GM12873 (cell line): ENCODE measurements around the gene DIS3L.

ENCODE experiments used
- TF ChIP-seq, protein P1 (sequence below): IDR thresholded peaks from 2 replicates; pipeline ENCODE4 v1.5.1; 2012; ENCODE audit warnings: low read depth, mild to moderate bottlenecking, moderate library complexity, low read length, control low read depth; ENCODE audit not compliant: insufficient read depth; ENCODE audit errors: missing control alignments

DIS3L gene

DNA sequence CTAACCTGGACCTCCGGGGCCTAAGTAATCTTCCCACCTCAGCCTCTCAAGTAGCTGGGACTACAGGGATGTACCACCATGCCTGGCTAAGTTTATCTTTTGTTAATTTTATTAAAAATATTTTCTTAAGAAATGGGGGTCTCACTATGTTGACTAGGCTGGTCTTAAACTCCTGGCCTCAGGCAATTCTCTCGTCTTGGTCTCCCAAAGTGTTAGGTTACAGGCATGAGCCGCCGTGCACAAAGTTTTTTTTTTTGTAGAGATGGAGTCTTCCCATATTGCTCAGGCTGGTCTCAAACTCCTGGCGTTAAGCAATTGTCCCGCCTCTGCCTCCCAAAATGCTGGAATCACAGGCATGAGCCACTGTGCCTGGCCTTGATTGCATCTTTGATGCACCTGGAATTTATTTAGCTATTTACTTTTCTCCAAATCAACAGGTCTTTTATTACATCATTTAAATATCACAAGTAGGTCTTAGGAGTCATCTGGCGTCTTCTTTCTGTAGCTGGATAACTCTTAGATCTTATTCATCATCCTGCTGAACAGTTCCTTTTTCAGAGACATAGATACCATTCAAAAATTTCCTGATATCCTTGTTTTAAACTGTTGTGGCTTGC lies 85.6 kb downstream of the DIS3L start:
- TF ChIP-seq, protein P1, sequence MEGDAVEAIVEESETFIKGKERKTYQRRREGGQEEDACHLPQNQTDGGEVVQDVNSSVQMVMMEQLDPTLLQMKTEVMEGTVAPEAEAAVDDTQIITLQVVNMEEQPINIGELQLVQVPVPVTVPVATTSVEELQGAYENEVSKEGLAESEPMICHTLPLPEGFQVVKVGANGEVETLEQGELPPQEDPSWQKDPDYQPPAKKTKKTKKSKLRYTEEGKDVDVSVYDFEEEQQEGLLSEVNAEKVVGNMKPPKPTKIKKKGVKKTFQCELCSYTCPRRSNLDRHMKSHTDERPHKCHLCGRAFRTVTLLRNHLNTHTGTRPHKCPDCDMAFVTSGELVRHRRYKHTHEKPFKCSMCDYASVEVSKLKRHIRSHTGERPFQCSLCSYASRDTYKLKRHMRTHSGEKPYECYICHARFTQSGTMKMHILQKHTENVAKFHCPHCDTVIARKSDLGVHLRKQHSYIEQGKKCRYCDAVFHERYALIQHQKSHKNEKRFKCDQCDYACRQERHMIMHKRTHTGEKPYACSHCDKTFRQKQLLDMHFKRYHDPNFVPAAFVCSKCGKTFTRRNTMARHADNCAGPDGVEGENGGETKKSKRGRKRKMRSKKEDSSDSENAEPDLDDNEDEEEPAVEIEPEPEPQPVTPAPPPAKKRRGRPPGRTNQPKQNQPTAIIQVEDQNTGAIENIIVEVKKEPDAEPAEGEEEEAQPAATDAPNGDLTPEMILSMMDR, result no peak
